22Rv1 (cell line): ENCODE results near the gene KLRF1.

Experiments used
- CTCF ChIP-seq: fragments of 450-650 bp; IDR thresholded peaks from 2 replicates; pipeline ENCODE4 v1.5.1; 2017; ENCODE audit warnings: mild to moderate bottlenecking
- ZFX ChIP-seq: fragments of 450-650 bp; IDR thresholded peaks from 2 replicates; pipeline ENCODE4 v1.6.1; 2017; ENCODE audit warnings: antibody characterized with exemption, borderline replicate concordance

GRCh38 chr12:9795945-9796344 is 31.3 kb upstream of the KLRF1 start:
- no peak for TF ChIP-seq CTCF
- TF ChIP-seq ZFX: no peak
